Activated CD8-positive, alpha-beta memory T cell treated with anti-CD3 and anti-CD28 coated beads for 36 hours (primary cell): ENCODE results near the gene SLC22A15. TPM values are rescaled to one million over a fixed set of nuclear protein-coding genes. Genes with fewer than 3 reads are reported as not detected.
"Not testable (repeated sequence)": the region's sequence is repeated elsewhere in the genome, so short reads cannot be mapped to it uniquely, and the experiment has no call there.

Source experiments
- CTCF ChIA-PET: fragments of 350-600 bp; sonication (Branson Sonifier 250); formaldehyde crosslinking; loops from one replicate; lab custom pipeline; 2021; ENCODE audit warnings: antibody characterized with exemption; lab: Charles Lee
- POLR2A ChIA-PET: fragments of 350-600 bp; sonication (Branson Sonifier 250); formaldehyde crosslinking; loops from one replicate; lab custom pipeline; 2021; ENCODE audit warnings: antibody characterized with exemption; lab: Charles Lee
- total RNA-seq, 2 experiments: library from RNA; stranded (reverse); gene quantifications; one replicate each; pipeline ENCODE4 v1.2.3, GENCODE V29; 2021

The SLC22A15 gene
- total RNA-seq = 1 to 10 TPM in 1 of 2 experiments, under 1 TPM in 1; 0.65 to 1.1 TPM

DNA sequence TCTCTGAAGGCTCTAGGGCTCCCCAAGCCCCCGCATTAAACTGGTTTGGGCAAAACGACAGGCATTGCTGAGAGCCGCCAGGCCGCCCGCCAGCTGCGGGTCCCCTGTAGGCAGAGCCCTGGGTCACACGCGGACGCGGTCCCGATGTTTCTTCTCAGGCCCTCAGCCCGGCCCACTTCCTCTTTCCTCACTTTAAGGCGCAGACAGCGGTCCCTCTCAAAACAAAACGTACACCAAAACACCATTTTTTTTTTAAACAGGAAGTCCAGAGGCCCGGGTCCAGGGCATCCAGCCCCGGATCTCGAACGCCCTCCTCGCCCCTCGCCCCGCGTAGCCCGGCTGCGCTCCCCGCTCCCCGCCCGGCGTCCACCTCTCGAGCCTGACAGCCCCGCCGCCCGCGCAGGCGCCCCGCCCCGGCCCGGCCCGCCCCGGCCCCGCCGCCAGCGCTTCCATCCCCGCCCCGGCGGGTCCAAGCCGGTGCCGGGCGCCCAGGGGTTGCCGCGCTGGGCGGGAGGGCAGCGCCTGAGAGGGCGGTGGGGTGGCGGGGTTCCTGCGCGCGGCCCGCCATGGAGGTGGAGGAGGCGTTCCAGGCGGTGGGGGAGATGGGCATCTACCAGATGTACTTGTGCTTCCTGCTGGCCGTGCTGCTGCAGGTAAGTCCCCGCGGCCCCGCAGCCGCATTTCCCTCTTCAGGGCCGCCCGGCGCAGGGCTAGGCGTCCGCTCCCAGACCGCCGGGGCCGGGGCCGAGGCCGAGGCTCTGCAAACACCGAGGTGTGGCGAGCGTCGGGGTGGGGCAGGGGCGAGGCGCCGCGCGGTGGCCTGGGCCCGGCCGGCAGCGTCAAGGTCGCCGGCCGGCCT is at the start of gene SLC22A15:
Gene SLC22A15 (plus strand): TSS at position 452 of the 859 bp plus-strand sequence. CDS start 115 bp downstream, at position 567.
- CTCF ChIA-PET = no interaction called here
- POLR2A ChIA-PET = no interaction called here

DNA sequence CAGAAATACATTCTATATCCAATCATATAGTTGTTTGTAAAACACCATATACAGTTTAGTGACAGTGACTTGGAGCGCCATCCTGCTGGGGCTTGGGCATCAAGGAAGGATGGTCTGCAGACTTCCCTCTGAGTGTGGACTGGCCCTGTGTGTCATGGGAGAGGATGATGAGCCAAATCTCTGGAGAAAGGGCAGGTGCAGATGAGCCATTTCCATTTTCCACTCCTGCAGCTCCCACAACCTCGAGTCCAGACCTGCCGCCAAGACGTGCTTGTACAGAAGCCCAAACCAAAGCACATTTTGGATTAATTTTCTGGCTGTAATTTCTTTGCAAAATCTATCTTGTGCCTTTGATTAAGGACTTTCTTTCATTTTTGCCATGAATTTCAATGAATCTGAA is 48.3 kb upstream of the SLC22A15 start:
- POLR2A ChIA-PET = no interaction called here

GRCh38 chr1:115929881-115930280 is 46.4 kb upstream of the SLC22A15 start:
- ChIA-PET CTCF (no interaction called here), POLR2A (no interaction called here)

More for the DNA sequence above, 48.3 kb upstream of the SLC22A15 start:
- CTCF ChIA-PET = no interaction called here

DNA sequence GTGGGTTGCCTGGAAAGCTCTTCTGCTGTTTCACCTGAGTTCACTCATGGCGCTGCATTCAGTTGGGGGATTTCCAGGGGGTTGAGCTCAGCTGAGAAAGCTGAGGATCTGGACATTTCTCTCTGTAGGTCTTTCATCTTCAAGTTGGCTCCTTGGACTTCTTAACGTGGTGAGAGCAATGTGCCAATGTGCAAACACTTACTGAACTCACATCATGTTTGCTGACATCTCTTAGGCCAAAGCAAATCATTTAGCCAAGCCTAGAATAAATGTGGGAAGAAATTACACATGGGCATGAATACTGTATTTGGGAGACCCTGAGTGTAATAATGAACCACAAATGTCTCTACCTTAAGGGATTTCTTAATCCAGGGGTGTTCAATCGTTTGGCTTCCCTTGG is 42.7 kb upstream of the SLC22A15 start:
- ChIA-PET CTCF (no interaction called here), POLR2A (no interaction called here)

- ChIA-PET POLR2A (no interaction called here), CTCF (no interaction called here)
Measured at GRCh38 chr1:115939455-115939854, 36.9 kb upstream of the SLC22A15 start.

- ChIA-PET CTCF (no interaction called here), POLR2A (no interaction called here)
Measured at GRCh38 chr1:115946116-115946515, 30.2 kb upstream of the SLC22A15 start.

- CTCF ChIA-PET = no interaction called here
- POLR2A ChIA-PET = no interaction called here
Measured at GRCh38 chr1:115949156-115949555, 27.2 kb upstream of the SLC22A15 start.

- CTCF ChIA-PET = no interaction called here
Measured at GRCh38 chr1:115951560-115951959, 24.8 kb upstream of the SLC22A15 start.

GRCh38 chr1:115952547-115952946 is 23.8 kb upstream of the SLC22A15 start:
- CTCF ChIA-PET = no interaction called here
- POLR2A ChIA-PET = no interaction called here

More at GRCh38 chr1:115951560-115951959, 24.8 kb upstream of the SLC22A15 start:
- POLR2A ChIA-PET = no interaction called here

DNA sequence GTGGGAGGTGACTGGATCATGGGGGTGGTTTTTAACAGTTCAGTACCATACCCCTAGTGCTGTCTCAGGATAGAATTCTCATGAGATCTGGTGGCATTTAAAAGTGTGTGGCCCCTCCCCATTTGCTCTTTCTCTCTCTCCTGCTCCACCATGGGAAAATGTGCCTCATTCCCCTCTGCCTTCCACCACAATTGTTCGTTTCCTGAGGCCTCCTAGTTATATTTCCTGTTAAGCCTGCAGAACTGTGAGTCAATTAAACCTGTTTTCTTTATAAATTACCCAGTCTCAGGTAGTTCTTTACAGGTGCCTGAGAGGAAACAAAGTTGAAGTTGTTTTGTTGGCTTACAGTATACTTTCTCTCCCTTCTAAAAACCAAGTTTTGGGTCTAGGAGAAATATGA is 23.1 kb upstream of the SLC22A15 start:
- ChIA-PET CTCF (no interaction called here), POLR2A (no interaction called here)

DNA sequence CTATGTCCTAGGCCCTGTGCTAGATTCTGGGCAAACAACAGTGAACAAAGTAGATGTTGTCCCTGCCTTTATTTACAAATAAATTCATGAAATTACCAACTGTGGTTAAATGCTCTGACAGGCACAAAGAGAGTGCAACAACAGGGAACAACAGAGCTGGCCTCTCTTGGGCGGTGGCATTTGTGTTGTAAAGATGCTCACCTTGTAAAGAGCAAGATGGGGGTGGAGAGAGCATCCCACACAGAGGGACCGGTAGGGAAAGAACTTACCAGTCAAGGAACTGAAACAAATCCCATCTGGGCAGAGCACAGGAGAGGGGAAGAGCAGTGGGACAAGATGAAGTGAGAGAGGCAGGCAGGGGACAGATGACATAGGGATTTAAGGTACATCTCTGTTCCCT is 21.6 kb upstream of the SLC22A15 start:
- ChIA-PET POLR2A (no interaction called here), CTCF (no interaction called here)

DNA sequence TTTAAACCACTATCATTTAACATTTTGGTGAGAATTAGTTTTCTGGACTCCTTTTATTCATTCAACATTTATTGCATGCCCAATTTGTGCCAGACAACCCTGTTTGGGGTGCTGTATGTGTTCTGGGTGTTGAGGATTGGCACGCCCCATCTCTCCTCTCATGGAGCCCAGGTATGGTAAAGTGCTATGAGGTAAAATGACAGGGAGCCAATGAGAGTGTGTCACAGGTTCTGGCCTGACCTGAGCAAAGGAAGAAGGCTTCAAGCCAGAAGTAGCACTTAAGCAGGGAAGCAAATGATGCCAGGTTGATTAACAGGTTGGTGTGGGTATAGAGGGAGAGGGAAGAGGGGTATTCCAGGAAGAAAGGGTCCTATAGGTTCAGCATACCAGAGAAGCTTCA is 21.1 kb upstream of the SLC22A15 start:
- ChIA-PET POLR2A (no interaction called here), CTCF (no interaction called here)

GRCh38 chr1:115958866-115959265 is 17.4 kb upstream of the SLC22A15 start:
- CTCF ChIA-PET = no interaction called here
- POLR2A ChIA-PET = no interaction called here

DNA sequence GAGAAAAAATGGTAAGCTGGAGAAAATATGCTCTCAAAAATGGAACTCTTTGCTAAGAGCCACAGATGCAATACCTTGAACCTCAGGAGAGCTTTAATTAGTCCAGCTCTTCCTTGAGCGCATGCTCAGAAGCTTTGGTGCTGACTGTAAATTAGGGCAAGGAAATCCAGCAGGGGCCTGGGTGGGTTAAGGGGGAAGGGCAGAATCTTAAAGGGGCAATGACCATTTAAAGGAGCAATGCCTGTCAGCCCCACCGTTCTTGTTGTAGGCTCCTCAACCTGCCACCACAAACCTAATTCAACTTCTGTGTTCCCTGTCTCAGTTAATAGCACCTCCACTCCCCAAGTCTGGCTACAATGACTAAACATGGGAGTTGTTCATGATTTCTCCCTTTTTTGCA is 6.8 kb upstream of the SLC22A15 start:
- CTCF ChIA-PET = no interaction called here
- POLR2A ChIA-PET = no interaction called here

DNA sequence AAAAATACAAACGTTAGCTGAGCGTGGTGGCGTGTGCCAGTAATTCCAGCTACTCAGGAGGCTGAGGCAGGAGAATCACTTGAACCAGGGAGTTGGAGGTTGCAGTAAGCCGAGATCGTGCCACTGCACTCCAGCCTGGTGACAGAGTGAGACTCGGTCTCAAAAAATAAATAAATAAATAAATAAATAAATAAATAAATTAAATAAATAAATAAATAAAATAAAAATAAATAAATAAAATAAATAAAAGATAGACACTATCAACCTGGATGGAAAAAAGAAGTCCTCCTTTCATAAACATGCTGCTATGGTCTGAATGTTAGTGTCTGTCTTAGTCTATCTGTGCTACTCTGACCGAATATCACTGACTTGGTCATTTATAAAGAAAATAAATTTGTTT is 4.5 kb upstream of the SLC22A15 start:
- POLR2A ChIA-PET, CTCF ChIA-PET: not testable (repeated sequence)

GRCh38 chr1:115973154-115973553 is 3.2 kb upstream of the SLC22A15 start:
- CTCF ChIA-PET = interaction anchor here (0.7 kb wide), 1 partner anchor 166 kb away, joined by 3 read pairs; no protein-coding TSS in a partner anchor
- POLR2A ChIA-PET = no interaction called here

GRCh38 chr1:115975569-115976061 is 698 bp upstream of the SLC22A15 start:
- POLR2A ChIA-PET = no interaction called here
- CTCF ChIA-PET = no interaction called here

- CTCF ChIA-PET = no interaction called here
- POLR2A ChIA-PET = no interaction called here
Measured at GRCh38 chr1:115976921-115977498, 697 bp downstream of the SLC22A15 start.

DNA sequence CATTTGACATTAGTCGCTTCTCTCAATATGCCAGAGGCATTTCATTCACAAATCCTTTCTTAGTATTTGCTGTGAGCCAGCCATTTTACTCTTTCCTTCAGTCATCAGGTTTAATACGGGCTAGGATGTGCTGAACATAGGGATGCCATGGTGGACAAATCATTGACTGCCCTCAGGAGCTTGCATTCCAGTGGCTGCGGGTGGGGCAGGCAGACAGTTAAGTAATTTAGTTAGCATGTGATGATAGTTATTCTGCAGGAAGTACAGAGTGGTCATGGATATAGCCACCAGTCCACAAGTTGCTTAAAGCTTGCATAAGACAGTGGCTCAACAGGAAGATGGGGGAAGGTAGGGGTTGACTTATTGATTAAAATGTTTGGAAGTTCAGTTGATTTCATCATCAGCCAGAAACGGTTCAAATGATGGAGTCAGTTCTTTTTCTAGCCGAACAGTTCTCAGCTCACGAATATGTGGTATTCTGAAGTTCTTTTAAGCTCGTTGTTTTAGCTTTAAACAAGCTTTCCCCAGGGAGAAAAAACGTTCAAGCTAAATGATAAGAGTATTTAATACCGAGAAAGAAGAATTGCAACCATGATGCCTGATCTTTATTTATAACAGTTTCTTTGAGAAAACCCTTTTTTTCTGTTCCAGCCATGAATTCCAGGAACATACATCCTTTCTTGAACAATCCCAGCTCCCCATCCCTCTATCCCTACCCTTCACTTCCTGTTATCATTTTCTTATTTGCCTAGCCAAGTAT is 1.4 kb downstream of the SLC22A15 start:
- CTCF ChIA-PET = no interaction called here
- POLR2A ChIA-PET = no interaction called here

DNA sequence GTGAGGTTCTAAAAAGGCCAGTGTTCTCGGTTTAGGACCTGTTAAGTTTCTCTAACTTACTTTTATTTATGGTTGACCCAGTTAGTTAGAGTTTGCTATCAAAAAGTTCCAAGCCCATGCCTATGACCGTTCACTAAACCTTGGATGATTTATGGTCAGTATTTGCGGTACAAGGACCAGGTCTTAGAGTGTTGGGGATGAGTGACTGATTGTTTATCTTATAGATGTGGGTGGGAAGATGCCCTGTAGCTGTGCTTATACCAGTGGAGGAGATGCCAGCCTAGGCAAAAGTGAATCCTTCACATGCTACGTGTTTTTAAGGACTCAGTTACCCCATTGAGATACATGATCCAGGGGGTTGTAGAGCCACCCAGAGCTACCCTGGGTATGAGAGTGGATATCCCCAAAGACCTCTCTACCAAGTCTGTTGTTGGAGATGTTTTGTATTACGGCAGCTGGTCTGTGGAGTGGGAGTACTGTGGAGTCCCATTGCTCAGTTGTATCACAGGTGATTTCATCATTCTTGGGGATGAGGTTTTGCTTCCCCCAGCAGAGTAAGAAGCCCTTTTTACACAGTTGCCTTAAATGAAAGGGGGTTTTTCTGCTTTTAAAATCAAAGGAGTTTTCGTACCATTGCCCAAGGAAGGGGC is 2.1 kb downstream of the SLC22A15 start:
- ChIA-PET POLR2A (no interaction called here), CTCF (no interaction called here)
